GM23248 (cell line): ENCODE data around the gene RAB36.

Experiments used
- EZH2 ChIP-seq: fragments of 200-600 bp; sonication (generic); IDR thresholded peaks from 2 replicates; pipeline ENCODE4 v1.6.1; 2018; ENCODE audit warnings: antibody characterized with exemption, mild to moderate bottlenecking; ENCODE audit not compliant: insufficient read depth, poor library complexity, severe bottlenecking
- EZH2phosphoT487 ChIP-seq: fragments of 200-600 bp; sonication (generic); IDR thresholded peaks from 2 replicates; pipeline ENCODE4 v1.6.1; 2018; ENCODE audit warnings: antibody characterized with exemption, moderate library complexity, mild to moderate bottlenecking, low read depth; ENCODE audit not compliant: insufficient read depth

DNA sequence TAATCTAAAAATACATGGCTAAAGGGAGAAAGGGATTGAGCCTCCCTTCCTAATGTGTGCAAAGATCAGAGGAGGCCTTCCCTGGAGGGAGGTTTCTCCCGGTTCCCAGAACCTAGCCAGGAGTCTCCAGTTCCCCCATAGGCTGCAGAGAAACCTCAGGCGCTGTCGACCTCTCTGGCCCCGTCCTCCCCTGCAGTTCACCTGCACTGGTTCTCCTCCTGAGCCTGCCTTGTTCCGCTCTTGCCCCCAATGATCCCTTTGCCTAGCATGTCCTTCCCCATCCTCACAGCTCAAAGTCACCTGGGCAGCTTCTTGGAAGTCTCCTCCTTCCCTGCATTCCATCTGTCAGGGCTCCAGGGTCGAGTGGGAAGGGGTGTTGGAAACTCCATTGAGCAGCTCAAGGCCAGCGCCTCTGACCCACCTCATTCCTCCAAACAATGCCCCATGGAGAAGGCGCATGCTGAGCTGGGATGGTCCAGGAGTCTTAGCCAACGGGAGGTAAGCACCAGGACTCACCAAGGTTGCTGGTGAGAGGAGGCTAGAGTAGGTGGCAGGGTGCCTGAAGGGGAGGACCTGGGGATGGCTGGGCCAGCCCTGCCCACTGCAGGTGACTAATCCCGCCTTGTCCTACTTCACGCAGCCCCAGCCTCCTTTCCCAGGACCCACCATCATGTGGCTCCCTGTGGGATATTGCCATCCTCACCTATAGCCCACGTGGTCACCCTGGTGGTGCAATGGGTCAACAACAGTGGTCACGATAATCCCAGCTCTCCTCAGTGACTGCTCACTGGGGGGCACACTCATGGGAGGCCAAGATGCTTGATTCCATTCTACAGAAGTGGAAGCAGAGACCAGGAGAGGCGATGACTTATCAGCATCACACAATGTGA, 18.9 kb upstream of the RAB36 start:
- TF ChIP-seq EZH2 (no peak), EZH2phosphoT487 (no peak)
